K562 (cell line): ENCODE measurements around the gene CRYBA4. TPM values are rescaled to one million over a fixed set of nuclear protein-coding genes. Genes with fewer than 3 reads are reported as not detected.

Experiments
- AFF1 ChIP-seq, 2 experiments: fragments of 450-650 bp; IDR thresholded peaks; 2 replicates each; pipeline ENCODE4 v1.6.1; 2018; ENCODE audit warnings: mild to moderate bottlenecking in 2 of 2, low read depth in 1 of 2; ENCODE audit not compliant: partially characterized antibody in 2 of 2
- BHLHE40 ChIP-seq: IDR thresholded peaks from 2 replicates; pipeline ENCODE4 v1.6.1; 2011; ENCODE audit warnings: low read length, improper control_type of control experiment
- CBX2 ChIP-seq: fragments of 200-600 bp; sonication (generic); IDR thresholded peaks from one replicate; pipeline ENCODE4 v1.6.1; 2012; ENCODE audit warnings: mild to moderate bottlenecking, low read length, inconsistent platforms; ENCODE audit not compliant: insufficient read depth, poor library complexity, severe bottlenecking
- CEBPB ChIP-seq: fragments of 450-650 bp; IDR thresholded peaks from 2 replicates; pipeline ENCODE4 v1.6.1; 2016; ENCODE audit warnings: missing genetic modification characterization, missing compliant biosample characterization
- CREB5 ChIP-seq: fragments of 250-450 bp; sonication (Bioruptor Pico); IDR thresholded peaks from 2 replicates; pipeline ENCODE4 v1.5.0; 2020; ENCODE audit warnings: mild to moderate bottlenecking
- KDM1A ChIP-seq, 2 experiments: fragments of 450-650 bp; IDR thresholded peaks; 2 replicates each; pipeline ENCODE4 v1.6.1; 2016; ENCODE audit warnings: mild to moderate bottlenecking in 2 of 2
- LARP7 ChIP-seq: fragments of 450-650 bp; IDR thresholded peaks from 2 replicates; pipeline ENCODE4 v1.6.1; 2016
- MBD2 ChIP-seq: sonication (generic); IDR thresholded peaks from 2 replicates; pipeline ENCODE4 v1.6.1; 2016; ENCODE audit warnings: low read depth, borderline replicate concordance
- MEF2A ChIP-seq: IDR thresholded peaks from 2 replicates; pipeline ENCODE4 v1.6.1; 2011; ENCODE audit warnings: low read depth, mild to moderate bottlenecking, low read length, moderate library complexity; ENCODE audit not compliant: control insufficient read depth
- MTA2 ChIP-seq: fragments of 450-650 bp; IDR thresholded peaks from 2 replicates; pipeline ENCODE4 v1.6.1; 2016; ENCODE audit warnings: low read depth
- NFIC ChIP-seq: fragments of 450-650 bp; IDR thresholded peaks from 2 replicates; pipeline ENCODE4 v1.6.1; 2017; ENCODE audit warnings: mild to moderate bottlenecking, inconsistent platforms
- PHF21A ChIP-seq: fragments of 450-650 bp; IDR thresholded peaks from 2 replicates; pipeline ENCODE4 v1.6.1; 2017; ENCODE audit warnings: low read depth, borderline replicate concordance
- PKNOX1 ChIP-seq: fragments of 450-650 bp; IDR thresholded peaks from 2 replicates; pipeline ENCODE4 v1.6.1; 2016
- RBM15 ChIP-seq: fragments of 200-400 bp; formaldehyde crosslinking; IDR thresholded peaks from 2 replicates; pipeline ENCODE4 v1.6.1; 2018; ENCODE audit warnings: mild to moderate bottlenecking, low read length, moderate library complexity; ENCODE audit not compliant: insufficient read depth
- SMAD2 ChIP-seq: fragments of 150-350 bp; IDR thresholded peaks from 2 replicates; pipeline ENCODE4 v1.6.1; 2014; ENCODE audit warnings: low read depth, mild to moderate bottlenecking, low read length
- TEAD1 ChIP-seq, 2 experiments: fragments of 450-650 bp in 1 of 2; sonication (generic) in 1 of 2; formaldehyde crosslinking; IDR thresholded peaks; 2 replicates each; pipeline versions ENCODE4 v1.4.0 to v1.8.0; 2020 to 2022; ENCODE audit warnings: mild to moderate bottlenecking in 2 of 2, missing genetic modification reagents in 1 of 2
- VEZF1 ChIP-seq: fragments of 200-800 bp; sonication (Bioruptor generic); IDR thresholded peaks from 2 replicates; pipeline ENCODE4 v1.6.1; 2017; ENCODE audit warnings: missing genetic modification characterization, missing compliant biosample characterization
- ZBTB17 ChIP-seq: fragments of 450-650 bp; formaldehyde crosslinking; IDR thresholded peaks from 2 replicates; pipeline ENCODE4 v1.4.0; 2020; ENCODE audit warnings: mild to moderate bottlenecking
- ZFP30 ChIP-seq: fragments of 250-450 bp; sonication (Bioruptor Pico); IDR thresholded peaks from 2 replicates; pipeline ENCODE4 v1.8.0; 2022; ENCODE audit warnings: moderate library complexity, mild to moderate bottlenecking, inconsistent platforms, borderline replicate concordance
- ZNF146 ChIP-seq: IDR thresholded peaks from one replicate; pipeline ENCODE4 v1.6.1; 2018; ENCODE audit warnings: missing compliant biosample characterization; ENCODE audit not compliant: unreplicated experiment
- ZNF57 ChIP-seq: fragments of 450-650 bp; formaldehyde crosslinking; IDR thresholded peaks from 2 replicates; pipeline ENCODE4 v1.4.0; 2020; ENCODE audit warnings: mild to moderate bottlenecking, moderate library complexity
- polyA plus RNA-seq, 8 experiments: library from polyadenylated mRNA; depleted of rRNA in 4 of 8; stranded (reverse) in 5 of 8; unstranded in 3 of 8; fragments of >200 nt; fragmentation: Nextera tagmentation in 2 of 8; fragmentation: Illumina TruSeq in 1 of 8; extraction: Ambion mirVana in 2 of 8; extraction: Trizol in 1 of 8; gene quantifications; 2 replicates each; pipeline versions ENCODE4 v1.2.1 to v1.2.3, GENCODE V29; 2011 to 2014; ENCODE audit warnings: inconsistent platforms in 1 of 8, missing spikeins in 1 of 8
- total RNA-seq, 7 experiments: library from RNA; depleted of rRNA in 6 of 7; stranded (reverse); fragments of >200 nt in 6 of 7; fragmentation: Illumina TruSeq in 2 of 7; extraction: Trizol in 2 of 7; gene quantifications; 2 replicates each; pipeline versions ENCODE4 v1.2.1 to v1.2.3, GENCODE V29; 2011 to 2021; ENCODE audit warnings: low replicate concordance in 1 of 7

CRYBA4 gene
- total and polyA plus RNA-seq, 9 of the 15 experiments (the other 6 are each of a cell fraction or from before 2014, with no cell fraction given), result 0.59 to 3.3 (median 1.6) TPM

GRCh38 chr22:26672590-26673468 is 51.1 kb downstream of the CRYBA4 start (continued):
- TF ChIP-seq CREB5 (CRISPR knock-in tag) (no peak), MBD2 (no peak), MTA2 (no peak), VEZF1 (CRISPR knock-in tag) (peak; percentile 87), AFF1 (IDR thresholded peaks at IDR 0.05; ENCODE audit: low read depth in 1 of 2, partially characterized antibody in 2 of 2) (no peak), RBM15 (no peak), BHLHE40 (peak; percentile 88), CBX2 (no peak), KDM1A (IDR thresholded peaks at IDR 0.05) (no peak), CEBPB (tag) (no peak), ZNF57 (CRISPR knock-in tag) (no peak), TEAD1 (CRISPR knock-in tag; IDR thresholded peaks at IDR 0.05) (no peak), ZFP30 (CRISPR knock-in tag) (no peak), ZNF146 (CRISPR knock-in tag) (no peak), PHF21A (no peak), PKNOX1 (peak; percentile 83), ZBTB17 (CRISPR knock-in tag) (no peak), MEF2A (no peak), LARP7 (no peak), NFIC (no peak), SMAD2 (no peak)
